GM20000 (cell line): ENCODE data around the gene OR6C2.
"Not testable (repeated sequence)": the region's sequence is repeated elsewhere in the genome, so short reads cannot be mapped to it uniquely, and the experiment has no call there.

Source experiments
- DNase-seq: peaks from one replicate; pipeline ENCODE4 v3.0.0; 2012; ENCODE audit warnings: low spot score
- TF ChIP-seq, protein P1 (sequence below): IDR thresholded peaks from 2 replicates; pipeline ENCODE4 v1.5.1; 2012; ENCODE audit warnings: mild to moderate bottlenecking, control low read depth; ENCODE audit errors: extremely low read depth, missing control alignments

Gene OR6C2

DNA sequence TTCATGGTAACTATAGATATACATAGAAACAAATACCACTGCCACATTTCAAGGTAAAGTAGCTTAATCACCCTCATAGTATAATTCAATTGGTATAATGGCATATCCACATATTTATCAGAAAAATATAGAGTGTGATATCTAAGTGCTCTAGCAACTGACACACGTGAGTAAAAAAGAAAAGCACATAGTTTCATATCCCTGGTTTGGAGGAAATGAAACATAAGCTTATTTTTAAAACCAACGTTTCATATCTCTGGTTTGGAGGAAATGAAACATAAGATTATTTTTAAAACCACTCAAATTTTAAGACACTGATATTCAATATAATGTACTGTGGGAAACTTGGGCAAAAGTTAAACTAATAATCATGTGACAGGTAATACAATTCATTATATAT lies 24.0 kb downstream of the OR6C2 start:
- TF ChIP-seq, protein P1, sequence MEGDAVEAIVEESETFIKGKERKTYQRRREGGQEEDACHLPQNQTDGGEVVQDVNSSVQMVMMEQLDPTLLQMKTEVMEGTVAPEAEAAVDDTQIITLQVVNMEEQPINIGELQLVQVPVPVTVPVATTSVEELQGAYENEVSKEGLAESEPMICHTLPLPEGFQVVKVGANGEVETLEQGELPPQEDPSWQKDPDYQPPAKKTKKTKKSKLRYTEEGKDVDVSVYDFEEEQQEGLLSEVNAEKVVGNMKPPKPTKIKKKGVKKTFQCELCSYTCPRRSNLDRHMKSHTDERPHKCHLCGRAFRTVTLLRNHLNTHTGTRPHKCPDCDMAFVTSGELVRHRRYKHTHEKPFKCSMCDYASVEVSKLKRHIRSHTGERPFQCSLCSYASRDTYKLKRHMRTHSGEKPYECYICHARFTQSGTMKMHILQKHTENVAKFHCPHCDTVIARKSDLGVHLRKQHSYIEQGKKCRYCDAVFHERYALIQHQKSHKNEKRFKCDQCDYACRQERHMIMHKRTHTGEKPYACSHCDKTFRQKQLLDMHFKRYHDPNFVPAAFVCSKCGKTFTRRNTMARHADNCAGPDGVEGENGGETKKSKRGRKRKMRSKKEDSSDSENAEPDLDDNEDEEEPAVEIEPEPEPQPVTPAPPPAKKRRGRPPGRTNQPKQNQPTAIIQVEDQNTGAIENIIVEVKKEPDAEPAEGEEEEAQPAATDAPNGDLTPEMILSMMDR: no peak
- no peak for DNase-seq

GRCh38 chr12:55469291-55469690 lies 25.4 kb downstream of the OR6C2 start:
- no peak for DNase-seq
- TF ChIP-seq, protein P1: no peak

- no peak for DNase-seq
- TF ChIP-seq, protein P1: no peak
Observed at GRCh38 chr12:55470088-55470829, 26.4 kb downstream of the OR6C2 start, which contains the start of gene OR6C70. Gene OR6C70, minus strand, starts transcription at chr12:55470138. Its CDS starts 0 bp downstream, at chr12:55470138.

DNA sequence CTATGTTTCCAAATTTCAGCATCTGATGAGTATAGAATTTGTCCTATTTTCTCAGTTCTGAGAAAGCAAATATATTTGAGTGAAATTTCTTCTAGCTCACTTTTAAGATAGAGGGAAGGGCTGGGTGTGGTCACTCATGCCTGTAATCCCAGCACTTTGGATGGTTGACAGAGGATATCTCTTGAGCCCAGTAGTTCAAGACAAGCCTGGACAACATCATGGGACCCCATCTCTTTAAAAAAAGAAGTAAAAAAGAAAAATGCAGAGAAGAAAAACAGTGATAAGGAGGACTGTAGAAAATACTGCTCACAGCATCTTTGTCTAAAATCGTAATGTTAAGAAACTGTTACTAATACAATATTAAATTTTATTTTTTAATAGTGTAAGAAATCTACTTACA lies 28.4 kb downstream of the OR6C2 start:
- TF ChIP-seq, protein P1: no peak
- no peak for DNase-seq

DNA sequence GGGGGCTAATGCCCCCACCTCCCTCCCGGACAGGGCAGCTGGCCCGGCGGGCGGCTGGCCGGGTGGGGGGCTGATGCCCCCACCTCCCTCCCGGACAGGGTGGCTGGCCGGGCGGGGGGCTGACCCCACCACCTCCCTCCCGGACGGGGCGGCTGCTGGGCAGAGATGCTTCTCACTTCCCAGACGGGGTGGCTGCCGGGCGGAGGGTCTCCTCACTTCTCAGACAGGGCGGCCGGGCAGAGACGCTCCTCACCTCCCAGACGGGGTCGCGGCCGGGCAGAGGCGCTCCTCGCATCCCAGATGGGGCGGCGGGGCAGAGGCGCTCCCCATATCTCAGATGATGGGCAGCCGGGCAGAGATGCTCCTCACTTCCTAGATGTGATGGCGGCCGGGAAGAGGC lies 35.3 kb downstream of the OR6C2 start:
- not testable (repeated sequence) for DNase-seq

- DNase-seq: not testable (repeated sequence)
Observed at GRCh38 chr12:55484284-55484683, 40.4 kb downstream of the OR6C2 start.

GRCh38 chr12:55492078-55492477 lies 48.2 kb downstream of the OR6C2 start, which contains the start of gene OR6C68:
Gene OR6C68, plus strand, starts transcription at chr12:55492378. Its CDS starts 0 bp downstream, at chr12:55492378.
- TF ChIP-seq, protein P1: no peak
- no peak for DNase-seq

DNA sequence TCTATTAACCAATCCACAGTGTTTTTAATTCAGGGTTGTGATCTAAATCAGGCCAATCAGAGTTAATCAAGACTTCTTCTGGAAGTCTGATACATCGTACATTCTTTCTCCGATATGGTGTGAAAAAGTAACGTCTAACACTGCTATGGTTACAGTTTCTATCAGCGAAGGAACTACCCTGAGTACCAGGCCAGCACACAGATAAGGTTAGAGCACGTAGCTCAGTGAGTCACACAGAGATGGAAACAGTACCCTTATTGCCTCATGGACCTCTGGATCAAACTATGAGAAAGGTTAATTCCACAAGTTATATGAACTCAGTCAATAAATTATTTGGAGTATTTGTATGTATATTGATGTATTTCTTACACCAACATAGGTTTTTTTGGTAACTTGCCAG lies 51.6 kb downstream of the OR6C2 start:
- TF ChIP-seq, protein P1: no peak
- no peak for DNase-seq
